HepG2 (cell line): ENCODE data around the gene LMF2.

Experiments used
- KDM4B ChIP-seq: sonication (generic); formaldehyde crosslinking; IDR thresholded peaks from 2 replicates; pipeline ENCODE4 v1.4.0; 2020; ENCODE audit warnings: missing genetic modification reagents
- POLR2A ChIP-seq, 2 experiments: IDR thresholded peaks; 2 replicates each; pipeline ENCODE4 v1.6.1; 2011; ENCODE audit warnings: low read depth in 2 of 2, low read length in 2 of 2, mild to moderate bottlenecking in 1 of 2, moderate library complexity in 1 of 2; ENCODE audit not compliant: insufficient read depth in 1 of 2
- RARG ChIP-seq: sonication (generic); formaldehyde crosslinking; IDR thresholded peaks from 2 replicates; pipeline ENCODE4 v1.4.0; 2020; ENCODE audit warnings: low read depth, mild to moderate bottlenecking, missing genetic modification reagents
- ZNF33B ChIP-seq: sonication (generic); formaldehyde crosslinking; IDR thresholded peaks from 2 replicates; pipeline ENCODE4 v1.5.1; 2020; ENCODE audit warnings: mild to moderate bottlenecking, missing genetic modification reagents

- TF ChIP-seq RARG (CRISPR knock-in tag), result no peak
- no peak for TF ChIP-seq KDM4B (CRISPR knock-in tag)
- no peak for TF ChIP-seq POLR2A (IDR thresholded peaks at IDR 0.05; ENCODE audit: insufficient read depth in 1 of 2, low read depth in 2 of 2, low read length in 2 of 2)
- TF ChIP-seq ZNF33B, result no peak
These were observed 40.2 kb downstream of the LMF2 start for GRCh38 chr22:50467341-50467740.
